Stomach (tissue), 4 donors: ENCODE results near the gene TCEANC2.

ENCODE experiments used
- CTCF ChIP-seq, 7 experiments: fragments of 450-650 bp in 4 of 7; fragments of 200-600 bp in 3 of 7; sonication (generic) in 3 of 7; IDR thresholded peaks; one replicate each; pipeline ENCODE4 v1.5.1; 2016 to 2019; ENCODE audit warnings: antibody characterized with exemption in 7 of 7, control low read depth in 2 of 7, mild to moderate bottlenecking in 1 of 7
- EP300 ChIP-seq: sonication (generic); formaldehyde crosslinking; IDR thresholded peaks from one replicate; pipeline ENCODE4 v1.6.1; 2017; ENCODE audit warnings: antibody characterized with exemption
- POLR2A ChIP-seq, 4 donors: fragments of 450-650 bp; IDR thresholded peaks; one replicate each; pipeline ENCODE4 v1.6.1; 2016; ENCODE audit warnings: antibody characterized with exemption in 4 of 4, control low read depth in 2 of 4, mild to moderate bottlenecking in 1 of 4, moderate library complexity in 1 of 4

DNA sequence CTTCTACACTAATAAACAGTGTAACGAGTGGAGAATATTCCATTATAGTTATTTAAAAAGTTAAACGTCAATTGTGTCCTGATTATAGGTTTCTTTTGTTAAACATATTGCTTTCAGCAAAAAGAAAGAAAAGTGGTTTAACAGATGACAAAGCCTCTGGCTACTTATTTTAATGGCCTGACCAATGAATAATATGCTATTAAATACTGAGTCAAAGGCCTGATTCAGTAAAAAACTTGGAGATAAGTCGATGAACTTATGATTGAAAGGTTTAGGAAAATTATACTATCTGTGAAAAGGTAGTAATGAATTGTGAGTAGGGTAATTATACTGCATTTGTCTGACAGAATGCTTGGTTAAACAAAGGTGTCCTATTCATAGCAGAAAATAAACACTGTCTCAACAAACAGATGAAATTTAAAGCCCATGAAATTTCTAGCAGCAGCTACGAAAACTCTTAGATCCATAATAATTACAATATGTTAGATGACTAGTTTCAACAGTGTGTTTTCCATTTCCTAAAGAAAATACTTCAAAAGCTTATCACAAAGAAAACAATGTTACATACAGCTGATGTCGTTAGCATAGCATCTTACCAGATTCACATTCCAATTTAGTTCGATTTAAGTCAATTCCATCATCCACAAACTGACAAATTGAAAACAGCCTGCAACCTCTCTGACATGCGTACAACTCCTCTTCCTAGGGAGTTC lies 6.6 kb upstream of the TCEANC2 start:
- TF ChIP-seq POLR2A (IDR thresholded peaks at IDR 0.05), result no peak
- no peak for TF ChIP-seq CTCF (IDR thresholded peaks at IDR 0.05)
- TF ChIP-seq EP300, result no peak
